Stomach (tissue), 4 donors: ENCODE measurements around the gene DMKN.

ENCODE experiments used
- CTCF ChIP-seq, 7 experiments: fragments of 450-650 bp in 4 of 7; fragments of 200-600 bp in 3 of 7; sonication (generic) in 3 of 7; IDR thresholded peaks; one replicate each; pipeline ENCODE4 v1.5.1; 2016 to 2019; ENCODE audit warnings: antibody characterized with exemption in 7 of 7, control low read depth in 2 of 7, mild to moderate bottlenecking in 1 of 7
- POLR2A ChIP-seq, 4 donors: fragments of 450-650 bp; IDR thresholded peaks; one replicate each; pipeline ENCODE4 v1.6.1; 2016; ENCODE audit warnings: antibody characterized with exemption in 4 of 4, control low read depth in 2 of 4, mild to moderate bottlenecking in 1 of 4, moderate library complexity in 1 of 4

GRCh38 chr19:35516310-35516709 is 2.9 kb upstream of the DMKN start:
- TF ChIP-seq CTCF (IDR thresholded peaks at IDR 0.05) = no peak
- TF ChIP-seq POLR2A (IDR thresholded peaks at IDR 0.05) = no peak
